Osteoblast (primary cell): ENCODE data around the gene IL27RA. TPM values are rescaled to one million over a fixed set of nuclear protein-coding genes. Genes with fewer than 3 reads are reported as not detected.
"Not testable (repeated sequence)": the region's sequence is repeated elsewhere in the genome, so short reads cannot be mapped to it uniquely, and the experiment has no call there.

Experiments
- DNase-seq: peaks from one replicate; pipeline ENCODE4 v3.0.0; 2011; ENCODE audit warnings: low spot score, mixed read lengths; ENCODE audit not compliant: insufficient read length; ENCODE audit errors: missing footprints
- H2AFZ ChIP-seq: 2 replicates; pipeline ENCODE4 v1.6.0; 2011; ENCODE audit warnings: mild to moderate bottlenecking, low read length
- H3K27ac ChIP-seq: 2 replicates; pipeline ENCODE4 v1.5.1; 2011; ENCODE audit warnings: mild to moderate bottlenecking, low read depth, low read length, moderate library complexity
- H3K27me3 ChIP-seq: 2 replicates; pipeline ENCODE4 v1.6.0; 2012; ENCODE audit warnings: mild to moderate bottlenecking, control low read depth, inconsistent platforms, low read length, moderate library complexity; ENCODE audit not compliant: insufficient read depth
- H3K36me3 ChIP-seq: 2 replicates; pipeline ENCODE4 v1.5.1; 2011; ENCODE audit warnings: mild to moderate bottlenecking, low read length, control low read depth, moderate library complexity; ENCODE audit not compliant: insufficient read depth
- H3K4me1 ChIP-seq: 2 replicates; pipeline ENCODE4 v1.5.1; 2011; ENCODE audit warnings: mild to moderate bottlenecking, low read length, control low read depth, moderate library complexity; ENCODE audit not compliant: insufficient read depth
- H3K4me2 ChIP-seq: 2 replicates; pipeline ENCODE4 v1.6.0; 2011; ENCODE audit warnings: mild to moderate bottlenecking, low read length; ENCODE audit not compliant: insufficient read depth
- H3K4me3 ChIP-seq: fragments of 200-600 bp; sonication (generic); 3 replicates; pipeline ENCODE4 v1.5.1; 2012; ENCODE audit warnings: mild to moderate bottlenecking, low read length, inconsistent platforms; ENCODE audit not compliant: insufficient read depth
- H3K79me2 ChIP-seq: 2 replicates; pipeline ENCODE4 v1.6.0; 2012; ENCODE audit warnings: mild to moderate bottlenecking, low read length, control low read depth, inconsistent platforms; ENCODE audit not compliant: insufficient read depth
- H3K9me3 ChIP-seq: 2 replicates; pipeline ENCODE4 v1.5.1; 2011; ENCODE audit warnings: low read depth, low read length, control low read depth
- H4K20me1 ChIP-seq: 2 replicates; pipeline ENCODE4 v1.6.0; 2012; ENCODE audit warnings: mild to moderate bottlenecking, low read length, control low read depth; ENCODE audit not compliant: insufficient read depth
- total RNA-seq: library from RNA; depleted of rRNA; stranded (reverse); fragments of >200 nt; gene quantifications from 2 replicates; pipeline ENCODE4 v1.2.3, GENCODE V29; 2012
- TF ChIP-seq, protein P1 (sequence below): IDR thresholded peaks from 2 replicates; pipeline ENCODE4 v1.5.1; 2011; ENCODE audit warnings: mild to moderate bottlenecking, low read depth, low read length, moderate library complexity; ENCODE audit errors: extremely low read depth

The IL27RA gene
- total RNA-seq, 1 donor, result 1.1 TPM

- Histone ChIP-seq H2AFZ (no peak overlapping the region), H3K4me1 (no peaks in the 10 kb centered on the region), H4K20me1 (no peaks in the 10 kb centered on the region), H3K9me3 (no peaks in the 10 kb centered on the region), H3K27me3 (no peaks in the 10 kb centered on the region), H3K4me3 (no peak overlapping the region), H3K4me2 (no peak overlapping the region), H3K27ac (no peak overlapping the region), H3K79me2 (no peaks in the 10 kb centered on the region), H3K36me3 (no peaks in the 10 kb centered on the region)
- peak; percentile 93 for DNase-seq
- TF ChIP-seq, protein P1, sequence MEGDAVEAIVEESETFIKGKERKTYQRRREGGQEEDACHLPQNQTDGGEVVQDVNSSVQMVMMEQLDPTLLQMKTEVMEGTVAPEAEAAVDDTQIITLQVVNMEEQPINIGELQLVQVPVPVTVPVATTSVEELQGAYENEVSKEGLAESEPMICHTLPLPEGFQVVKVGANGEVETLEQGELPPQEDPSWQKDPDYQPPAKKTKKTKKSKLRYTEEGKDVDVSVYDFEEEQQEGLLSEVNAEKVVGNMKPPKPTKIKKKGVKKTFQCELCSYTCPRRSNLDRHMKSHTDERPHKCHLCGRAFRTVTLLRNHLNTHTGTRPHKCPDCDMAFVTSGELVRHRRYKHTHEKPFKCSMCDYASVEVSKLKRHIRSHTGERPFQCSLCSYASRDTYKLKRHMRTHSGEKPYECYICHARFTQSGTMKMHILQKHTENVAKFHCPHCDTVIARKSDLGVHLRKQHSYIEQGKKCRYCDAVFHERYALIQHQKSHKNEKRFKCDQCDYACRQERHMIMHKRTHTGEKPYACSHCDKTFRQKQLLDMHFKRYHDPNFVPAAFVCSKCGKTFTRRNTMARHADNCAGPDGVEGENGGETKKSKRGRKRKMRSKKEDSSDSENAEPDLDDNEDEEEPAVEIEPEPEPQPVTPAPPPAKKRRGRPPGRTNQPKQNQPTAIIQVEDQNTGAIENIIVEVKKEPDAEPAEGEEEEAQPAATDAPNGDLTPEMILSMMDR, result peak; percentile 93
Measured at GRCh38 chr19:14048443-14049153, 17.0 kb downstream of the IL27RA start.

DNA sequence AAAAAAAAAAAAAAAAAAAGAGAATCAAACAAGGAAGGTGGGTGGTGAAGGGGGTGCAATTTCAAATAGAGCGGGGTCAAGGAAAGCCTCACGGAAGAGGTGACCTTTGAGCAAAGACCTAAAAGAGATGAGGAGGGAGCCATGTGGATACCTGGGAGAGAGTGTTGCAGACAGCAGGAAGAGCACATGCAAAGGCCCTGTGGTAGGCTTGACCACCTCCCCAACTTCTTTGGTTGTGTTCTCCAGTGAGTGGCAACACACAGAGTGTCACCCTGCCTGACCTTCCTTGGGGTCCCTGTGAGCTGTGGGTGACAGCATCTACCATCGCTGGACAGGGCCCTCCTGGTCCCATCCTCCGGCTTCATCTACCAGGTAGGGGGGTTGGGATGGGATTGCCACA, 18.9 kb downstream of the IL27RA start:
- H3K4me3 ChIP-seq, result no peak overlapping the region
- DNase-seq, result no peak

GRCh38 chr19:14050961-14051360, 19.4 kb downstream of the IL27RA start:
- H4K20me1 ChIP-seq, H3K4me1 ChIP-seq, H3K4me3 ChIP-seq, H3K27ac ChIP-seq, H3K79me2 ChIP-seq, H3K36me3 ChIP-seq, H3K27me3 ChIP-seq, H2AFZ ChIP-seq, DNase-seq, H3K4me2 ChIP-seq, H3K9me3 ChIP-seq: not testable (repeated sequence)

More for the DNA sequence above, 18.9 kb downstream of the IL27RA start:
- Histone ChIP-seq H3K4me1 (no peaks in the 10 kb centered on the region), H4K20me1 (no peaks in the 10 kb centered on the region), H3K27ac (no peak overlapping the region), H3K9me3 (no peaks in the 10 kb centered on the region), H2AFZ (no peak overlapping the region), H3K27me3 (no peaks in the 10 kb centered on the region), H3K36me3 (no peaks in the 10 kb centered on the region), H3K79me2 (no peaks in the 10 kb centered on the region), H3K4me2 (no peak overlapping the region)
- TF ChIP-seq, protein P1, result no peak

DNA sequence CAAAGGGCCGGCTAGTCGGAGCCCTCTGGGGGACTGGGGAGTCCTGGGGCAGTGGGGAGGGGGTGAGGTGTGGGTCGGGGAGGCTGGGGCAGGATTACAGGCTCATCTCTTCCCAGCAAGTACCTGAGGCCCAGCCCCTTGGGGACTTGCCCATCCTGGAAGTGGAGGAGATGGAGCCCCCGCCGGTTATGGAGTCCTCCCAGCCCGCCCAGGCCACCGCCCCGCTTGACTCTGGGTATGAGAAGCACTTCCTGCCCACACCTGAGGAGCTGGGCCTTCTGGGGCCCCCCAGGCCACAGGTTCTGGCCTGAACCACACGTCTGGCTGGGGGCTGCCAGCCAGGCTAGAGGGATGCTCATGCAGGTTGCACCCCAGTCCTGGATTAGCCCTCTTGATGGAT, 20.4 kb downstream of the IL27RA start:
- Histone ChIP-seq H3K4me1 (no peaks in the 10 kb centered on the region), H3K9me3 (no peaks in the 10 kb centered on the region), H3K4me3 (no peak overlapping the region), H2AFZ (no peak overlapping the region), H3K4me2 (no peak overlapping the region), H3K79me2 (no peaks in the 10 kb centered on the region), H4K20me1 (no peaks in the 10 kb centered on the region), H3K27me3 (no peaks in the 10 kb centered on the region), H3K36me3 (no peaks in the 10 kb centered on the region), H3K27ac (no peak overlapping the region)
- TF ChIP-seq, protein P1, result no peak
- no peak for DNase-seq
